Motor neuron (in vitro differentiated cells): ENCODE data around the gene TM9SF3. TPM values are rescaled to one million over a fixed set of nuclear protein-coding genes. Genes with fewer than 3 reads are reported as not detected.
A peak's percentile ranks its signal among the peaks of the same experiment; 100 is the strongest.

Experiments
- ATAC-seq, 8 experiments: fragments of 200-7000 bp; cut with Tn5 transposase; replicated peaks in 6 of 8; 2 replicates each; pipeline ENCODE4 v1.8.0; 2021; ENCODE audit warnings: mild to moderate bottlenecking in 8 of 8, moderate library complexity in 8 of 8
- H3K27ac ChIP-seq, 2 donors: fragments of 250-450 bp; sonication (Bioruptor Pico); 2 replicates each; pipeline ENCODE4 v1.9.0; 2021; ENCODE audit warnings: antibody characterized with exemption in 2 of 2, mild to moderate bottlenecking in 2 of 2, moderate library complexity in 1 of 2
- H3K4me1 ChIP-seq, 2 donors: fragments of 250-450 bp; sonication (Bioruptor Pico); replicated peaks in 1 of 2; 2 replicates each; pipeline ENCODE4 v1.6.1; 2021; ENCODE audit warnings: antibody characterized with exemption in 2 of 2, mild to moderate bottlenecking in 2 of 2, moderate library complexity in 1 of 2
- H3K4me3 ChIP-seq, 5 donors: fragments of 250-450 bp; sonication (Bioruptor Pico); 2 replicates each; pipeline ENCODE4 v1.9.0; 2021; ENCODE audit warnings: antibody characterized with exemption in 5 of 5, mild to moderate bottlenecking in 5 of 5, moderate library complexity in 4 of 5
- WGBS, 10 experiments: fragments of 450-650 bp; shearing (Covaris generic); methylation state at CpG; one replicate each; pipeline ENCODE4 v1.0.0; 2022; 5-methylcytosine and 5-hydroxymethylcytosine counted together
- in situ Hi-C, 9 experiments: fragments of 400-800 bp; cut with MboI; loops; one replicate each; pipeline ENCODE4 v1.15.0; 2021; ENCODE audit warnings: low sequenced_read_pairs in 9 of 9, low pct_unique_long_range_greater_than_20kb in 2 of 9; ENCODE audit not compliant: unreplicated experiment in 9 of 9
- total RNA-seq, 8 experiments: library from RNA; unstranded; fragments of 300-600 nt; gene quantifications; 2 replicates each; pipeline versions ENCODE4 v1.2.3 to v1.2.4, GENCODE V29; 2022

The TM9SF3 gene
- total RNA-seq, 8 experiments from 2014 or later: 50.2 to 116 (median 64.7) TPM

- WGBS, 10 experiments: 11 to 100% (median 76%) methylated on average over 1 to 3 of the region's 4 CpGs; no CpG with 5 or more reads in 2 of the 10 experiments
- H3K4me3 ChIP-seq: no peak overlapping the region
- peak in 6 of 8 experiments; percentile 8 to 77 (median 58) for ATAC-seq
- H3K27ac ChIP-seq: no peak overlapping the region
- in situ Hi-C loops: no loop called here
- H3K4me1 ChIP-seq: peaks cover 0 to 4% of the 10 kb centered on the region in 2 donors
These were observed 92.1 kb downstream of the TM9SF3 start for GRCh38 chr10:96494694-96495093.

- no peak overlapping the region for H3K27ac ChIP-seq
These were observed 92.8 kb downstream of the TM9SF3 start for GRCh38 chr10:96493871-96494525.

GRCh38 chr10:96493254-96493653 lies 93.6 kb downstream of the TM9SF3 start:
- Histone ChIP-seq H3K4me3 (no peak overlapping the region), H3K27ac (no peak overlapping the region), H3K4me1 (peaks cover 0 to 4% of the 10 kb centered on the region in 2 donors)
- no peak for ATAC-seq
- in situ Hi-C loops: no loop called here
- WGBS, 10 experiments: 29 to 100% (median 80%) methylated on average over 1 of the region's 2 CpGs; no CpG with 5 or more reads in 7 of the 10 experiments

More at GRCh38 chr10:96493871-96494525, 92.8 kb downstream of the TM9SF3 start:
- no peak for ATAC-seq
- in situ Hi-C loops: no loop called here
- no peak overlapping the region for H3K4me3 ChIP-seq
- peaks cover 0 to 4% of the 10 kb centered on the region in 2 donors for H3K4me1 ChIP-seq
- WGBS, 10 experiments: 40 to 100% (median 86%) methylated on average over 2 to 6 of the region's 12 CpGs; no CpG with 5 or more reads in 4 of the 10 experiments

- in situ Hi-C loops: no loop called here
- no peak overlapping the region for H3K27ac ChIP-seq
- peaks cover 0 to 4% of the 10 kb centered on the region in 2 donors for H3K4me1 ChIP-seq
- no peak overlapping the region for H3K4me3 ChIP-seq
- WGBS, 10 experiments: 0 to 100% (median 67%) methylated on average over 1 to 3 of the region's 3 CpGs; no CpG with 5 or more reads in 1 of the 10 experiments
- ATAC-seq: peak in 1 of 8 experiments; percentile 23
These were observed 95.5 kb downstream of the TM9SF3 start for GRCh38 chr10:96491303-96491702.

GRCh38 chr10:96488161-96488935 lies 98.5 kb downstream of the TM9SF3 start:
- 60 to 100% (median 90%) methylated on average over 2 to 4 of the region's 14 CpGs; no CpG with 5 or more reads in 5 of the 10 experiments for WGBS, 10 experiments
- no peak overlapping the region for H3K4me3 ChIP-seq
- in situ Hi-C loops: no loop called here
- H3K27ac ChIP-seq: no peak overlapping the region
- ATAC-seq: peak in 1 of 8 experiments; percentile 36
- no peaks in the 10 kb centered on the region for H3K4me1 ChIP-seq

- H3K4me3 ChIP-seq: no peak overlapping the region
- in situ Hi-C loops: no loop called here
- WGBS, 10 experiments: 60 to 100% (median 94%) methylated on average over 2 of the region's 4 CpGs; no CpG with 5 or more reads in 1 of the 10 experiments
- no peak for ATAC-seq
- H3K4me1 ChIP-seq: peaks cover 0 to 6% of the 10 kb centered on the region in 2 donors
- no peak overlapping the region for H3K27ac ChIP-seq
These were observed 103.8 kb downstream of the TM9SF3 start for GRCh38 chr10:96482815-96483588.

GRCh38 chr10:96478355-96478754 lies 108.5 kb downstream of the TM9SF3 start:
- ATAC-seq: no peak
- Histone ChIP-seq H3K27ac (no peak overlapping the region), H3K4me3 (no peak overlapping the region), H3K4me1 (peaks cover 0 to 6% of the 10 kb centered on the region in 2 donors)
- 17 to 100% (median 74%) methylated on average over 2 to 6 of the region's 9 CpGs; no CpG with 5 or more reads in 3 of the 10 experiments for WGBS, 10 experiments
- in situ Hi-C loops: no loop called here

- no peaks in the 10 kb centered on the region for H3K4me1 ChIP-seq
- no peak overlapping the region for H3K4me3 ChIP-seq
- in situ Hi-C loops: no loop called here
- ATAC-seq: no peak
- WGBS, 10 experiments: 56 to 88% (median 70%) methylated on average over 2 to 7 of the region's 9 CpGs; no CpG with 5 or more reads in 1 of the 10 experiments
- no peak overlapping the region for H3K27ac ChIP-seq
These were observed 112.9 kb downstream of the TM9SF3 start for GRCh38 chr10:96473866-96474265.

GRCh38 chr10:96470116-96470743 lies 116.6 kb downstream of the TM9SF3 start:
- Histone ChIP-seq H3K4me1 (no peaks in the 10 kb centered on the region), H3K27ac (no peak overlapping the region), H3K4me3 (no peak overlapping the region)
- peak; percentile 67 to 96 (median 82) for ATAC-seq
- 0 to 100% (median 29%) methylated on average over 1 to 2 of the region's 4 CpGs; no CpG with 5 or more reads in 5 of the 10 experiments for WGBS, 10 experiments
- in situ Hi-C loops: no loop called here

- H3K4me1 ChIP-seq: no peaks in the 10 kb centered on the region
- no peak overlapping the region for H3K4me3 ChIP-seq
- in situ Hi-C loops: no loop called here
- no peak overlapping the region for H3K27ac ChIP-seq
- 5 to 100% (median 50%) methylated on average over 1 to 4 of the region's 5 CpGs; no CpG with 5 or more reads in 3 of the 10 experiments for WGBS, 10 experiments
- ATAC-seq: peak in 3 of 8 experiments; percentile 30 to 67 (median 56)
These were observed 118.0 kb downstream of the TM9SF3 start for GRCh38 chr10:96468845-96469244.
